Retinal pigment epithelial cell (primary cell): ENCODE data around the gene DPT.

Experiments used
- DNase-seq: peaks from one replicate; pipeline ENCODE4 v3.0.0-alpha.2; 2010; ENCODE audit warnings: low read depth
- H3K4me3 ChIP-seq: 2 replicates; pipeline ENCODE4 v1.5.1; 2011; ENCODE audit warnings: mild to moderate bottlenecking, low read length, control low read depth, moderate library complexity
- CTCF ChIP-seq: conservative IDR thresholded peaks from 2 replicates; pipeline ENCODE4 v1.5.1; 2011; ENCODE audit warnings: low read depth, low read length, control low read depth, inconsistent platforms

DPT gene

GRCh38 chr1:168686666-168687065 lies 42.3 kb downstream of the DPT start:
- no peak overlapping the region for H3K4me3 ChIP-seq
- no peak for TF ChIP-seq CTCF
- DNase-seq = no peak

- DNase-seq = no peak
- TF ChIP-seq CTCF = no peak
Observed at GRCh38 chr1:168683871-168684270, 45.1 kb downstream of the DPT start.

GRCh38 chr1:168676861-168677260 lies 52.1 kb downstream of the DPT start:
- no peak for TF ChIP-seq CTCF
- no peak for DNase-seq
- no peak overlapping the region for H3K4me3 ChIP-seq

More at GRCh38 chr1:168683871-168684270, 45.1 kb downstream of the DPT start:
- no peak overlapping the region for H3K4me3 ChIP-seq

GRCh38 chr1:168676029-168676812 lies 52.8 kb downstream of the DPT start:
- peak; percentile 58 for DNase-seq
- H3K4me3 ChIP-seq = no peak overlapping the region
- no peak for TF ChIP-seq CTCF

- TF ChIP-seq CTCF = no peak
- no peak overlapping the region for H3K4me3 ChIP-seq
- no peak for DNase-seq
Observed at GRCh38 chr1:168673974-168674683, 54.9 kb downstream of the DPT start.

GRCh38 chr1:168672278-168672677 lies 56.7 kb downstream of the DPT start:
- no peak overlapping the region for H3K4me3 ChIP-seq
- DNase-seq = peak; percentile 43
- no peak for TF ChIP-seq CTCF

GRCh38 chr1:168671782-168672181 lies 57.2 kb downstream of the DPT start:
- no peak overlapping the region for H3K4me3 ChIP-seq
- no peak for TF ChIP-seq CTCF
- no peak for DNase-seq
